DOHH2 (cell line): ENCODE data around the gene FCHSD2.

Experiments used
- CTCF ChIP-seq: fragments of 200-600 bp; sonication (generic); IDR thresholded peaks from one replicate; pipeline ENCODE4 v1.5.1; 2014; ENCODE audit warnings: antibody characterized with exemption, mild to moderate bottlenecking, low read depth, low read length; ENCODE audit not compliant: poor library complexity, severe bottlenecking
- EZH2phosphoT487 ChIP-seq: fragments of 200-600 bp; sonication (generic); IDR thresholded peaks from 2 replicates; pipeline ENCODE4 v1.6.1; 2017; ENCODE audit warnings: borderline replicate concordance, mild to moderate bottlenecking, antibody characterized with exemption, low read length, moderate library complexity, mixed read lengths

- TF ChIP-seq CTCF (no peak), EZH2phosphoT487 (no peak)
Observed at GRCh38 chr11:72808331-72808798, 333.8 kb downstream of the FCHSD2 start.
